Kidney (tissue), 14 donors: Measurements from ENCODE around the gene SLC25A22. TPM values are rescaled to one million over a fixed set of nuclear protein-coding genes. Genes with fewer than 3 reads are reported as not detected.

ENCODE experiments used
- DNase-seq, 5 donors: peaks; one replicate each; pipeline ENCODE4 v3.0.0-alpha.2; 2013 to 2020
- FAIRE-seq: peaks from 2 replicates; lab custom pipeline; 2012; peaks lifted over from hg19 to GRCh38; lab: Jason Lieb, UNC
- H3K27ac ChIP-seq, 2 donors: one replicate each; pipeline ENCODE4 v1.7.0; 2013; ENCODE audit warnings: low read depth in 2 of 2, low read length in 2 of 2, inconsistent platforms in 1 of 2
- H3K27me3 ChIP-seq: one replicate; pipeline ENCODE4 v1.7.1; 2013; ENCODE audit warnings: low read length, inconsistent platforms; ENCODE audit not compliant: control insufficient read depth, insufficient read depth
- H3K36me3 ChIP-seq, 3 donors: one replicate each; pipeline versions ENCODE4 v1.7.0 to v1.7.1; 2013; ENCODE audit warnings: low read length in 3 of 3, control low read depth in 1 of 3, inconsistent platforms in 1 of 3; ENCODE audit not compliant: insufficient read depth in 3 of 3, control insufficient read depth in 2 of 3
- H3K4me1 ChIP-seq, 3 donors: one replicate each; pipeline versions ENCODE4 v1.7.0 to v1.7.1; 2013; ENCODE audit warnings: low read length in 3 of 3, inconsistent platforms in 1 of 3, low read depth in 1 of 3; ENCODE audit not compliant: control insufficient read depth in 2 of 3, insufficient read depth in 2 of 3
- H3K4me3 ChIP-seq, 3 donors: one replicate each; pipeline versions ENCODE4 v1.7.0 to v1.8.1; 2013; ENCODE audit warnings: low read length in 3 of 3, control low read depth in 1 of 3, inconsistent platforms in 1 of 3
- H3K9ac ChIP-seq, 3 donors: one replicate each; pipeline versions ENCODE4 v1.7.0 to v1.7.1; 2013; ENCODE audit warnings: low read length in 3 of 3, control low read depth in 1 of 3, inconsistent platforms in 1 of 3
- H3K9me3 ChIP-seq, 3 donors: one replicate each; pipeline versions ENCODE4 v1.7.0 to v1.7.1; 2013; ENCODE audit warnings: low read length in 3 of 3, control low read depth in 1 of 3, inconsistent platforms in 1 of 3; ENCODE audit not compliant: control insufficient read depth in 2 of 3, insufficient read depth in 1 of 3
- intact Hi-C: fragments of 100-400 bp; cut with DNase I; formaldehyde crosslinking; loops from one replicate; pipeline ENCODE4 v1.11.1; 2022
- polyA plus RNA-seq: library from polyadenylated mRNA; stranded (reverse); fragments of 350-450 nt; fragmentation: Illumina TruSeq; extraction: RNeasy Lipid Tissue Mini Kit (QIAGEN cat#74804); gene quantifications from one replicate; pipeline ENCODE4 v1.2.3, GENCODE V29; 2014; ENCODE audit warnings: low read depth, low replicate concordance; ENCODE audit not compliant: insufficient read depth
- total RNA-seq: library from RNA; stranded (reverse); fragmentation: NEBNext Ultra II Directional; extraction: Animal tissue kit (Norgen Biotek cat#: 25700); gene quantifications from one replicate; pipeline ENCODE4 v1.2.1, GENCODE V29; 2021
- TF ChIP-seq, protein P1 (sequence below): IDR thresholded peaks from 3 replicates; pipeline ENCODE4 v1.5.1; 2012; ENCODE audit warnings: mild to moderate bottlenecking, moderate library complexity, borderline replicate concordance; ENCODE audit not compliant: insufficient read depth; ENCODE audit errors: extremely low read depth
- donor health status: control.
- donor health status: control.
- donor health status: control.
- donor health status: control.
- donor health status: control.
- donor health status: DM: yes; HTN: yes; CAD: no.
- donor health status: Normal renal cell carcinoma (clear cell type).

SLC25A22 gene
- total and polyA plus RNA-seq, 2 donors from 2014 or later: 14.3 to 17.8 TPM

DNA sequence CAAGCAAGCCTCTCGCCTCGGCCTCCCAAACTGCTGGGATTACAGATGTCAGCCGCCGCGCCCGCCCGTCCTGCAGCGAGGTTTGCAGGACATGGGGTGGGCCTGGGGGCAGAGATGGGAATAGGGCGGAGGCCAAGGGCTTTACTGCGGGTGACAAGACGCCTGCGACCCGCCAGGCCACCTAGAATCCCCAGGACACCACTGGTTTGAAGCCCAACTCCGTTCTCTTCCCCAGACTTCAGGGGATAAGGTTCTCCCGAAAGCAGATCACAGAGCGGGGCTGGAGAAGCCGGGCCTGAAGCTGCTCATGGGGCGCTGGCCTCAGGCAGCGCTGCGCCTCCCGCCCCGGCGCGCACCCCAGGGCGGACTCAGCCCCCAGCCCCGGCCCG is 43.9 kb upstream of the SLC25A22 start:
- peaks cover 0 to 36% (median 15%) of the 10 kb centered on the region in 3 donors for H3K4me1 ChIP-seq
- TF ChIP-seq, protein P1, sequence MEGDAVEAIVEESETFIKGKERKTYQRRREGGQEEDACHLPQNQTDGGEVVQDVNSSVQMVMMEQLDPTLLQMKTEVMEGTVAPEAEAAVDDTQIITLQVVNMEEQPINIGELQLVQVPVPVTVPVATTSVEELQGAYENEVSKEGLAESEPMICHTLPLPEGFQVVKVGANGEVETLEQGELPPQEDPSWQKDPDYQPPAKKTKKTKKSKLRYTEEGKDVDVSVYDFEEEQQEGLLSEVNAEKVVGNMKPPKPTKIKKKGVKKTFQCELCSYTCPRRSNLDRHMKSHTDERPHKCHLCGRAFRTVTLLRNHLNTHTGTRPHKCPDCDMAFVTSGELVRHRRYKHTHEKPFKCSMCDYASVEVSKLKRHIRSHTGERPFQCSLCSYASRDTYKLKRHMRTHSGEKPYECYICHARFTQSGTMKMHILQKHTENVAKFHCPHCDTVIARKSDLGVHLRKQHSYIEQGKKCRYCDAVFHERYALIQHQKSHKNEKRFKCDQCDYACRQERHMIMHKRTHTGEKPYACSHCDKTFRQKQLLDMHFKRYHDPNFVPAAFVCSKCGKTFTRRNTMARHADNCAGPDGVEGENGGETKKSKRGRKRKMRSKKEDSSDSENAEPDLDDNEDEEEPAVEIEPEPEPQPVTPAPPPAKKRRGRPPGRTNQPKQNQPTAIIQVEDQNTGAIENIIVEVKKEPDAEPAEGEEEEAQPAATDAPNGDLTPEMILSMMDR: no peak

DNA sequence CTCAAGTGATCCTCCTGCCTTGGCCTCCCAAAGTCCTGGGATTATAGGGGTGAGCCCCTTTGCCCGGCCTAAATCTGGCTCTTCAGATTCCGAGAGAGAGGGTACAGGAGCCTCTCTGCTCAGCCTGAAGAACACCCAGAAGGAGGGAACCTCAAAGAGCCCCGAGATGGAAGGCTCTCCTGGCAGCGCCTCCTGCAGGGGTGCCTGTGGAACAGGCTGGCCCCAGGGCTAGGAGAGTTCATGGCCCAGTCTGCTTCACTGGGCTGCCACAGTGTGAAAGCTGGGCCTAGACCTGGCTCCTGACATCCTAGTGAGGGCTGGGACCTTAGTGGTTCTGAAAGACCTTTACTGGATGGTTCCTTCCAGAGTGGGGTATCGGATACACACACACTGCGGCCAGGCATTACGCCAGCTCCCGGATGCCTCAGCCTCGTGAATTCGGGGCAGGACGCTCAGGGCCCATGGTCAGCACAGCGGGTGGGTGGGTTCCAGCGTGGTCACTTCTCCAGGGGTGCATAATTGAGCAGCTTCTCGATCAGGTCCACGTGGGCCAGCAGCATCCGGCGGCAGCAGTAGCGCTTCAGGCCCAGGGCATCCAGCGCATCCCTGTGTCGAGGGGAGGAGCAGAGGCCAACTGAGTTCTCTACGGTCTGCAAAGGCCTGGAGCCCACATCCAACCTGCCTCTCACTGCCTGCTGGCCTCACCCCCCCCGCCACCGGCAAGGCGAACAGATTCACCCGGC is 42.0 kb upstream of the SLC25A22 start:
- no peaks in the 10 kb centered on the region for H3K9me3 ChIP-seq
- no peak for DNase-seq
- peaks cover 0 to 35% (median 8%) of the 10 kb centered on the region in 3 donors for H3K4me1 ChIP-seq
- no peak for FAIRE-seq
- TF ChIP-seq, protein P1: no peak
- H3K36me3 ChIP-seq: peaks cover 0 to 34% (median 10%) of the 10 kb centered on the region in 3 donors
- H3K27ac ChIP-seq: no peak overlapping the region
- H3K27me3 ChIP-seq: no peaks in the 10 kb centered on the region
- H3K4me3 ChIP-seq: no peak overlapping the region
- intact Hi-C loops: no loop called here
- H3K9ac ChIP-seq: no peak overlapping the region

More for the DNA sequence above, 43.9 kb upstream of the SLC25A22 start:
- no peaks in the 10 kb centered on the region for H3K9me3 ChIP-seq
- peak overlapping the region; percentile 49 to 81 (median 59) for H3K9ac ChIP-seq
- H3K27ac ChIP-seq: peak overlapping the region; percentile 92 to 93
- DNase-seq (no peak), FAIRE-seq (no peak)
- intact Hi-C loops: no loop called here
- H3K36me3 ChIP-seq: peaks cover 0 to 31% (median 8%) of the 10 kb centered on the region in 3 donors
- H3K27me3 ChIP-seq: no peaks in the 10 kb centered on the region
- H3K4me3 ChIP-seq: peak overlapping the region; percentile 75 to 87 (median 80)

DNA sequence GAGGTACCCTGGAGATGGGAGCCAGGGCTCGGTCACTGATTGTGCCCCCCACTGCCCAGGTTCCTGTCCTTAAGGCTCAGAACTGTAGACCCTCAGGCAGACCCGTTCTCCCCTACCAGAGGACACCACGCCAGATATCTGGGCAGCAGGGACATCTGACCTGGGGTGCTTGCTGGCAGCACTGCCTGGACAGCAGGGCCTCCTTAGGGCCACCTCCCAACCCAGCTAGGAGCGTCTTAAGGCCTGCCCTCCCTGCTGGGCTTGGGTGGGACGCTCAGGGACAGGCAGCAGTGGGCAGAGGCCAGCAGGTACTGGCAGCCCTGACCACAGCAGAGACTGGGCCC is 41.2 kb upstream of the SLC25A22 start:
- H3K27me3 ChIP-seq: no peaks in the 10 kb centered on the region
- H3K9ac ChIP-seq: no peak overlapping the region
- no peak for DNase-seq
- H3K4me3 ChIP-seq: no peak overlapping the region
- intact Hi-C loops: no loop called here
- TF ChIP-seq, protein P1: no peak
- FAIRE-seq: no peak
- H3K27ac ChIP-seq: no peak overlapping the region
- peaks cover 0 to 34% (median 10%) of the 10 kb centered on the region in 3 donors for H3K36me3 ChIP-seq
- H3K4me1 ChIP-seq: peaks cover 0 to 39% (median 10%) of the 10 kb centered on the region in 3 donors
- H3K9me3 ChIP-seq: no peaks in the 10 kb centered on the region
